Body of pancreas (tissue), 4 donors: ENCODE data around the gene CD44. TPM values are rescaled to one million over a fixed set of nuclear protein-coding genes. Genes with fewer than 3 reads are reported as not detected.

Experiments
- ATAC-seq: fragments of 150-250 bp; one replicate; pipeline ENCODE4 v1.9.1; 2016
- DNase-seq, 4 donors: peaks; one replicate each; pipeline ENCODE4 v3.0.0-alpha.2; 2019
- H3K27ac ChIP-seq, 4 donors: fragments of 200-600 bp; sonication (generic); 1 replicate in 3 of 4; 2 replicates in 1 of 4; pipeline versions ENCODE4 v1.5.1 to v1.6.1; 2016 to 2019; ENCODE audit warnings: mild to moderate bottlenecking in 1 of 4, mixed read lengths in 1 of 4, moderate library complexity in 1 of 4
- H3K27me3 ChIP-seq, 2 donors: fragments of 200-600 bp; sonication (generic); one replicate each; pipeline ENCODE4 v1.6.0; 2016; ENCODE audit warnings: mild to moderate bottlenecking in 1 of 2
- H3K36me3 ChIP-seq, 2 donors: fragments of 200-600 bp; sonication (generic); replicated peaks in 1 of 2; 2 replicates each; pipeline ENCODE4 v1.5.1; 2016; ENCODE audit warnings: low read depth in 2 of 2; ENCODE audit not compliant: insufficient read depth in 1 of 2
- H3K4me1 ChIP-seq: fragments of 200-600 bp; sonication (generic); one replicate; pipeline ENCODE4 v1.6.0; 2016
- H3K4me3 ChIP-seq, 2 donors: fragments of 200-600 bp; sonication (generic); 1 replicate in 1 of 2; 2 replicates in 1 of 2; pipeline ENCODE4 v1.5.1; 2016 to 2019
- H3K9me3 ChIP-seq, 3 donors: fragments of 200-600 bp; sonication (generic); 1 replicate in 2 of 3; 2 replicates in 1 of 3; pipeline ENCODE4 v1.5.1; 2016
- POLR2A ChIP-seq, 3 donors: fragments of 450-650 bp; IDR thresholded peaks; one replicate each; pipeline ENCODE4 v1.6.1; 2016; ENCODE audit warnings: antibody characterized with exemption in 3 of 3, mild to moderate bottlenecking in 2 of 3
- WGBS, 2 donors: methylation state at CpG; one replicate each; pipeline ENCODE4 v1.1.5; 2017; 5-methylcytosine and 5-hydroxymethylcytosine counted together
- intact Hi-C: fragments of 100-400 bp; cut with DNase I; formaldehyde crosslinking; loops from one replicate; pipeline ENCODE4 v1.15.1; 2023
- total RNA-seq, 2 donors: library from RNA; depleted of rRNA; stranded (reverse); fragments of >200 nt; gene quantifications; one replicate each; pipeline ENCODE4 v1.1.0, GENCODE V29; 2016
- TF ChIP-seq, protein P1 (sequence below), 7 experiments: fragments of 450-650 bp in 4 of 7; fragments of 200-600 bp in 3 of 7; sonication (generic) in 3 of 7; IDR thresholded peaks; one replicate each; pipeline ENCODE4 v1.5.1; 2016 to 2019; ENCODE audit warnings: antibody characterized with exemption in 7 of 7

Gene CD44
- total RNA-seq, 2 donors from 2014 or later: 266 to 433 TPM

DNA sequence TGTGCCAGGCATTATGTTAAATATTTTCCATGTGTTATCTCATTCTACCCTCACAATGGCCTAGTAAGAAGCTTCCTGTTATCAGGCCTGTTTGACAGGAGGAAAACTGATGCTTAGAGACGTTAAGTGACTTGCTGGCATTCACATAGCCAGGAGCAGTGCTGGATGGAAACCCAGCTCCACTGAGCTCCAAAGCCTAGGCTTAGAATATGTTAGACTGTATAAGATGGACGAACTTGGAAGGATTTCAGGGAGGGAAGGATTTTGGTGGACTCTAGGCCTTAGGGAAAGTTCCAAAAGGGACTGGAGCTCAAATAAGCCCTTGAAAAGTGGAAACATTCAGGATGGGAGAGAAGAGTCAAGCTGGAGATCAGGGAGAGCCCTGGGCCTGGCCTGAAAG, 2.1 kb downstream of the CD44 start:
- H3K4me3 ChIP-seq: peak overlapping the region in 1 of 2 donors; percentile 1
- intact Hi-C loops: no loop called here
- TF ChIP-seq, protein P1, sequence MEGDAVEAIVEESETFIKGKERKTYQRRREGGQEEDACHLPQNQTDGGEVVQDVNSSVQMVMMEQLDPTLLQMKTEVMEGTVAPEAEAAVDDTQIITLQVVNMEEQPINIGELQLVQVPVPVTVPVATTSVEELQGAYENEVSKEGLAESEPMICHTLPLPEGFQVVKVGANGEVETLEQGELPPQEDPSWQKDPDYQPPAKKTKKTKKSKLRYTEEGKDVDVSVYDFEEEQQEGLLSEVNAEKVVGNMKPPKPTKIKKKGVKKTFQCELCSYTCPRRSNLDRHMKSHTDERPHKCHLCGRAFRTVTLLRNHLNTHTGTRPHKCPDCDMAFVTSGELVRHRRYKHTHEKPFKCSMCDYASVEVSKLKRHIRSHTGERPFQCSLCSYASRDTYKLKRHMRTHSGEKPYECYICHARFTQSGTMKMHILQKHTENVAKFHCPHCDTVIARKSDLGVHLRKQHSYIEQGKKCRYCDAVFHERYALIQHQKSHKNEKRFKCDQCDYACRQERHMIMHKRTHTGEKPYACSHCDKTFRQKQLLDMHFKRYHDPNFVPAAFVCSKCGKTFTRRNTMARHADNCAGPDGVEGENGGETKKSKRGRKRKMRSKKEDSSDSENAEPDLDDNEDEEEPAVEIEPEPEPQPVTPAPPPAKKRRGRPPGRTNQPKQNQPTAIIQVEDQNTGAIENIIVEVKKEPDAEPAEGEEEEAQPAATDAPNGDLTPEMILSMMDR (IDR thresholded peaks at IDR 0.05): no peak
- no peak for TF ChIP-seq POLR2A (IDR thresholded peaks at IDR 0.05)

DNA sequence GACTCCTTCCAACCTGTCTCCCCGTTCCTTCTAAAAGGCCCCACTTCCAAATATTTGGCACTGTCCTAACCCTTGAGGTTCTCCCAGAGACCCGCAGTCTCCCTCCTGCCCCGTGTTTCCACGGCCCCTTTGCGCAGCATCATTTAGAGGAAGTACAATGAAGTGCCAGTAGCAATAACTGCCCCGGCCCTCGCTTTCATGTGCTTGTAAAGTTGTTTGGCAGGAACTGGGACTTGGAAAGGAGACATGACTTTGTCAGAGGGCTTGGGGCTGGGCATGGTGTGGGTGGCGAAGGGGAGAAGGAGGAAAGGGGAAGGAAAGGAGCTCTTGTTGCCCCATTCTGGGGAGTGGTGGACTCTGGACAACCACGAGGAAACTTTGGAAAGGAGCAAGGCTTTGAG, 2.6 kb downstream of the CD44 start:
- intact Hi-C loops: no loop called here
- Histone ChIP-seq H3K27me3 (no peaks in the 10 kb centered on the region), H3K36me3 (no peaks in the 10 kb centered on the region), H3K4me1 (peaks cover 73% of the 10 kb centered on the region), H3K9me3 (no peaks in the 10 kb centered on the region), H3K4me3 (no peak overlapping the region), H3K27ac (peak overlapping the region in 3 of 4 donors; percentile 6 to 90 (median 42))
- 47 to 64% methylated on average over 9 of the region's 9 CpGs for WGBS, 2 donors
- DNase-seq (peak; percentile 24 to 65 (median 40)), ATAC-seq (no peak)
- TF ChIP-seq POLR2A (IDR thresholded peaks at IDR 0.05): peak in 1 of 3 donors; percentile 24
- TF ChIP-seq, protein P1 (IDR thresholded peaks at IDR 0.05): no peak

More for the DNA sequence above, 2.1 kb downstream of the CD44 start:
- Histone ChIP-seq H3K4me1 (peaks cover 71% of the 10 kb centered on the region), H3K27ac (peak overlapping the region in 3 of 4 donors; percentile 6 to 90 (median 42)), H3K9me3 (no peaks in the 10 kb centered on the region), H3K36me3 (no peaks in the 10 kb centered on the region), H3K27me3 (no peaks in the 10 kb centered on the region)
- no peak for DNase-seq
- WGBS, 2 donors: 37 to 47% methylated on average over 2 of the region's 2 CpGs
- ATAC-seq: no peak

DNA sequence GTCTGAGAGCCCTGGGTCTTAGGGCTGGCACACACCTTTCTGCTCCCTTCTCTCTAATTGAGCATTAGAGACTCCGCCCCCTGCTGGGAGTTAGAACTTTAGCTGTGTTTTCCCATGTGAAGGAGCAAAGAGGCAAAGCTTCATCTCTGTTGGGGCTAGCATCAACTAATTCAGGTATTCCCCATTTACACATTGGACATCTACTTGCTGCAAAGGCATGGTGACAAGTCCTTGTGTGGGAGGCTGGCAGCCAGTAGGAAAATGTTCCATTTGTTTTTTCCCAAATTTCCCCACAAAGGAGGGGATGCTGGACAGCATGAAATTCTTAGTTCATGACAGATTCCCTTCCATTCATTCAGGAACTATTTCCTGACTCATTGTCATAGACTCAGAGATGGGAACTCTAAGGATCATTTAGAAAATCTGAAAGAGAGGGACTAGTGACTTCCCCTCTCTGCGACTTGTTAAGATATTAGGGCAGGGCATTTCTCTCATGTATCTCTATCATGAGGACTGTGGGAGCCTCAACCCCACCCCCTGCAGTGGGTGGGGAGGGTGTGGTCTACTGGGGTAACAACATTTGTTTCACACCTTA, 3.6 kb downstream of the CD44 start:
- intact Hi-C loops: no loop called here
- Histone ChIP-seq H3K9me3 (no peaks in the 10 kb centered on the region), H3K4me1 (peaks cover 82% of the 10 kb centered on the region), H3K27ac (peak overlapping the region in 1 of 4 donors; percentile 44), H3K27me3 (no peaks in the 10 kb centered on the region), H3K36me3 (no peaks in the 10 kb centered on the region), H3K4me3 (no peak overlapping the region)
- no peak for TF ChIP-seq POLR2A (IDR thresholded peaks at IDR 0.05)
- TF ChIP-seq, protein P1 (IDR thresholded peaks at IDR 0.05): peak in 3 of 7 experiments; percentile 9 to 23 (median 14)
- 74 to 80% methylated on average over 2 of the region's 2 CpGs for WGBS, 2 donors
- no peak for ATAC-seq
- DNase-seq: peak; percentile 15 to 44 (median 34)

DNA sequence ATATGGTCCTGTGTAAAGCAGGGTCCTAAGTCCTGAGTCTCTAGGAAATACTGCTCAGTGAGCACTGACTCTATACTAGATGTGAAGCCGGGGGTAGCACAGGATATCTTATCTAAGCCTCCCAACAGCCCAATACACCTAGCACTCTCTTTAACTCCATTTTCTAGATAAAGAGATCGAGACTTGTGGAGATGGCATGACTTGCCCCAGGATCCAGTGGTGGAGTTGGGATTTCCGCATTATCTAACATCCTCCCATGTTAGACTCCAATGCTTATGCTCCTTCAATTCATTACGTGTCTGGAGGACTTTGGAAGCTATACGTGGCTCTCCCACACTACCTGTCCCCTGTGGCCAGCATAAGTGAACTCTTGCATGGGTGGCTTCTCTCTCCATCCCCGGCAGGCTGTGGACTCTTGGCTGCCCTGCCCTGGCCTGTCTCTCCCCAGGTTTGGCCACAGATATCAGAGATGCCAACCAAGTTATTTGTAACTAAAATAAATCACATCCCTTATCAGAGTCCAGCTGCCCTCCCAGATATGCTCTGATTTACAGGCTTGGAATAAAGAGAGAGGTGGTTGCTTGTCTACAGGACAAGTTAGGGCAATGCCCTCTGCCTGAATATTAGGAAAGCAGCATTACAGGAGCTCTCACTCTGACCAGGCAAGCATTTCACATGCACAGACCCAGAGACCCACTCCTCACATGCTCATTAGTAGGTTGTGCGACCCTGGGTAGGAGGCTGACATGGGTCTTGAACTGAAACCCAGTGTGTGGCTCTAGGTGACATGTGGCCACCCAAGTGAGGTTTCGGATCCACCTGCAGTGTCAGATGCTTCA, 4.5 kb downstream of the CD44 start:
- Histone ChIP-seq H3K36me3 (no peaks in the 10 kb centered on the region), H3K9me3 (no peaks in the 10 kb centered on the region), H3K27me3 (no peaks in the 10 kb centered on the region), H3K27ac (peak overlapping the region; percentile 11 to 50 (median 34)), H3K4me1 (peaks cover 74% of the 10 kb centered on the region), H3K4me3 (no peak overlapping the region)
- WGBS, 2 donors: 59 to 77% methylated on average over 6 to 8 of the region's 8 CpGs
- ATAC-seq (no peak), DNase-seq (no peak)
- no peak for TF ChIP-seq POLR2A (IDR thresholded peaks at IDR 0.05)
- TF ChIP-seq, protein P1 (IDR thresholded peaks at IDR 0.05): no peak
- intact Hi-C loops: no loop called here
